Ishikawa (cell line): ENCODE measurements around the gene DCUN1D5.

Source experiments
- CEBPB ChIP-seq: IDR thresholded peaks from 2 replicates; pipeline ENCODE4 v1.6.1; 2012
- CREB1 ChIP-seq: IDR thresholded peaks from 2 replicates; pipeline ENCODE4 v1.6.1; 2012; ENCODE audit warnings: low read depth
- EGR1 ChIP-seq: IDR thresholded peaks from 2 replicates; pipeline ENCODE4 v1.6.1; 2012
- EP300 ChIP-seq: IDR thresholded peaks from 2 replicates; pipeline ENCODE4 v1.6.1; 2012; ENCODE audit warnings: borderline replicate concordance
- MAX ChIP-seq: IDR thresholded peaks from 2 replicates; pipeline ENCODE4 v1.6.1; 2012
- NFIC ChIP-seq: IDR thresholded peaks from 2 replicates; pipeline ENCODE4 v1.6.1; 2012
- RAD21 ChIP-seq: IDR thresholded peaks from 2 replicates; pipeline ENCODE4 v1.6.1; 2012; ENCODE audit warnings: low read depth
- REST ChIP-seq: IDR thresholded peaks from 2 replicates; pipeline ENCODE4 v1.6.1; 2012; ENCODE audit warnings: low read depth, mild to moderate bottlenecking
- TAF1 ChIP-seq: IDR thresholded peaks from 2 replicates; pipeline ENCODE4 v1.6.1; 2012; ENCODE audit warnings: low read depth, mild to moderate bottlenecking
- TCF12 ChIP-seq: IDR thresholded peaks from 2 replicates; pipeline ENCODE4 v1.6.1; 2012; ENCODE audit warnings: low read depth
- TEAD4 ChIP-seq: IDR thresholded peaks from 2 replicates; pipeline ENCODE4 v1.6.1; 2012
- YY1 ChIP-seq: IDR thresholded peaks from 2 replicates; pipeline ENCODE4 v1.6.1; 2012; ENCODE audit warnings: low read depth
- ZBTB7A ChIP-seq: IDR thresholded peaks from 2 replicates; pipeline ENCODE4 v1.6.1; 2012; ENCODE audit warnings: low read depth
- TF ChIP-seq, protein P1 (sequence below): IDR thresholded peaks from 2 replicates; pipeline ENCODE4 v1.6.1; 2012

DCUN1D5 gene

GRCh38 chr11:103029401-103029800, 62.6 kb downstream of the DCUN1D5 start:
- TF ChIP-seq REST (no peak), EP300 (no peak), NFIC (no peak), TAF1 (no peak), TCF12 (no peak), RAD21 (no peak), CREB1 (no peak), ZBTB7A (no peak)

DNA sequence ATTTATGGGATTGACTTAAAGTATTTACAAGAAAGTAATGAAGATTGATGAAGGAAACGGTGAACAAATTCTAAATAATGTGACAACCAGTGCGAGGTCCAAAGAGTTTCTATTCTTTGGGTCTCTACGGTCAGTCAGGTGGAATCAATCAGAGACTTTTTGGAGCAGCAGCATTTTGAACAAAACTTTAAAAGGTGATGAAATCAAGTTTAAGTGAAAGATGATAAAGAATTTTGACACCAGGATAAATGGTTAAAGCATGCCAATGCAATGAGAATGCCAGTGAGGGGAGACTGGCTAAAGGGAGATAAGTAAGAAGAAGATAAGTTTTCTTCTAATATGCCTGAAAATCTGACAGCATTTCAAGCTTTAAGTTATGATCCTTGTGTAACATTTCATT, 67.9 kb downstream of the DCUN1D5 start:
- TF ChIP-seq TCF12 (no peak), RAD21 (no peak), ZBTB7A (no peak), CEBPB (no peak)
- TF ChIP-seq, protein P1, sequence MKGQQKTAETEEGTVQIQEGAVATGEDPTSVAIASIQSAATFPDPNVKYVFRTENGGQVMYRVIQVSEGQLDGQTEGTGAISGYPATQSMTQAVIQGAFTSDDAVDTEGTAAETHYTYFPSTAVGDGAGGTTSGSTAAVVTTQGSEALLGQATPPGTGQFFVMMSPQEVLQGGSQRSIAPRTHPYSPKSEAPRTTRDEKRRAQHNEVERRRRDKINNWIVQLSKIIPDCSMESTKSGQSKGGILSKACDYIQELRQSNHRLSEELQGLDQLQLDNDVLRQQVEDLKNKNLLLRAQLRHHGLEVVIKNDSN, result no peak

- TF ChIP-seq EGR1, result no peak
- TF ChIP-seq TEAD4, result no peak
- no peak for TF ChIP-seq CEBPB
- no peak for TF ChIP-seq MAX
- TF ChIP-seq TCF12, result no peak
- no peak for TF ChIP-seq REST
- no peak for TF ChIP-seq YY1
- no peak for TF ChIP-seq TAF1
Observed at GRCh38 chr11:103016031-103016430, 75.9 kb downstream of the DCUN1D5 start.

DNA sequence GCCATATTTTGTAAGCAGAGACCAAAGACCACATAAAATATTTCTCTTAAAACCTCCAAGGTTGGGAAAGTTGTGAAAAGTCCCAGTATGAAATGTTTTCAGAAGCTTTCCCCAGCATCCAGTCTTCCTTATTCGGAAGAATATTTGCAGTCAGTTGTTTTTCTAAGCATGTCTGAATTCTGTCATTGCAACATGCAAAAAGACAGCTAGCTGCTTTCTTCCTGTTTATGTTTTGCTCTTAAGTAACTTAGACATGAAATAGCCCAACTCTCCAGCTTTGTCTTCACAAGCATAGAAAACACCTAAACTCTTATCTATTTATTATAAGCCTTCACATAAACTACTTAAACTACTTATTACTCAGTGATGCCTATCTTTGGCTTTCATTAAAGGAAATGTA, 78.5 kb downstream of the DCUN1D5 start:
- no peak for TF ChIP-seq ZBTB7A
- no peak for TF ChIP-seq REST
- TF ChIP-seq TEAD4, result no peak
- TF ChIP-seq CEBPB, result no peak
- no peak for TF ChIP-seq EGR1
- no peak for TF ChIP-seq CREB1
